ENCODE measurements around the gene TMEM255B.
"Not testable (repeated sequence)": the region's sequence is repeated elsewhere in the genome, so short reads cannot be mapped to it uniquely, and the experiment has no call there.

TMEM255B gene

DNA sequence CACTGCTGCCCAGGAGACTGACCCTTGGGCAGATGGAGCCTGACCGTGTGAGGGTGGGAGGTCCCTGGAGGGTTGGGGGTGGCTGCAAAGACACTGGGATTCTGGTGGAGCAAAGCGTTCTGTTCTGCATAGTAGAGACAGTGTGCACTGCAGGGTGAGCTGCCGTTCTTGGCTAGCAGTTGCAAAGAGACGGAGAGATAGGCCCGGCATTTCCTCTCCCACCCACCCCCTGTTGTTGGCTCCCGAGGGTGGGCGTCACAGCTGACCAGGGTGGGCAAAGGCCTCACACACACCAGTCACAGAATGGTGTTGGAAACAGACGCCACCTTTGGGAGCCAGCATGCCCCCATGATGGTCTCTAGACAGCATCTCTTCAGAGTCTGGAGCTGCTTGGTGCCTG is 11.4 kb downstream of the TMEM255B start:
- DNase-seq = no peak

DNA sequence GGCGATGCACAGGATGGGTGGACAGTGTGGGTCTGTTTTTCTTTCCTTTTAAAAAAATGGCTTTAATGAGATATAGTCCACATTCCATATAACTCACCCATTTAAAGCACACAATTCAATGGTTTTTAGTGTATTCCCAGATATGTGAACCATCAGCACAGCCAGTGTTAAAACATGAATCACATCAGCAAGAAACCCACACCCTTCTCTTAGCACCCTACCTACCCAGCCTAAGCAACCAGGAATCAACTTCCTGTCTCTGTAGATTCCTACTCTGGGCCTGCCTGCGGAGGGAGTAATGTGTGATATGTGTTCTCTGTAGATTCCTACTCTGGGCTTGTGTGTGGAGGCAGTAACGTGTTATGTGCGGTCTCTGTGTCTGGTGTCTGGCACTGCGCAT is 11.9 kb downstream of the TMEM255B start:
- DNase-seq = no peak

DNA sequence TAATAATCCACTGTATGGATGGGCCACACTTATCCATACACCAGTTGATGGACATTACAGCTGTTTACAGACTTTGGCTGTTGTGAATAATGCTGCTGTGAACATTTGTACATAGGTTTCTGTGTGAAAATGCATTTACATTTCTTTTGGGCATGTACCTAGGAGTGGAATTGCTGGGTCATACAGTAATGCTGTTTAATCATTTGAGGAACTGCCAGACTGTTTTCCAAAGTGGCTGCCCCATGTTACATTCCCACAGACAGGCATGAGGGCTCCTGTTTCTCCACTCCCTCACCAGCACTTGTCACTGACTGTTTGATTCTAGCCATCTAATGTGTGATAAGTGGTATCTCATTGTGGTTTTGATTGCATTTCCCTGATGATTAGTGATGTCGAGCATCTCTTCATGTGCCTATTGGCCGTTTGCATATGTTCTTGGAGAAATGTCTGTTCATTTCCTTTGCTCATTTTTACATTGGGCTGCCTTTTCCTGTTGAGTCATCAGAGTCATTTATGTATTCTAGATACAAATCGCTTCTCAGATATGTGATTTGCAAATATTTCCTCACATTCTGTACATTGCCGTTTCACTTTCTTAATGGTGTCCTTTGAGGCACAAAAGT is 12.8 kb downstream of the TMEM255B start:
- DNase-seq = no peak

DNA sequence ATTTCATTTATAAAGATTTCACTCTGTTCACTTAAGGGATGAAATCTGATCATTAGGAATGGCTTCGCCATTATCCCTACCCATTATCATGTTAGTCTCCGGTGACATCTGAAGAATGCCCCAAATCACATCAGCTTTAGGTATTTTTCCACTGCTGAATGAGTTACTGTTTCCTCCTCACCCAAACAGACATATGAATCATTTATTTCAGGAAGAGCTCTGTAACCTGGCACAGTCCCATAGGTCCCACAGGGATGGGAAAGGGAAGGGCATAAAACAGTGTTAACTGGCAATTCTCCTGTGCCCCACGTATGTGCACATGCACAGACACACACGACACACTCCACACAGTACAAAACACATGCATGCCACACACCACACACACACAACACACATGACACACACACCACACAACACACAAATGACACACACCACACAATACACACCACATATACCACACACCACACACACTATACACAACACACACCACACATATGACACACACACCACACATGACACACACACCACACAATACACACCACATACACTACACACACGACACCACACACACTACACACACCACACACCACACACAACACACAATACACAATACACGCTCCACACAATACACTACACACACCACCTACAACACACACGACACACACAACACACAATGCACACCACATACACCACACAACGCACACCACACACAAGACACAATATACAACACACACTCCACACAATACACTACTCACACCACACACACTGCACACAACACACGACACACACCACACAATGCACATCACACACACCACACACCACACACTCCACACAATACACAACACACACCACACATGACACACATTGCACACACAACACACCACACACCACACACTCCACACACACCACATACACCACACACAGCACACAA is 15.4 kb downstream of the TMEM255B start:
- DNase-seq = no peak

GRCh38 chr13:113775451-113776145 is 16.6 kb downstream of the TMEM255B start:
- no peak for DNase-seq

DNA sequence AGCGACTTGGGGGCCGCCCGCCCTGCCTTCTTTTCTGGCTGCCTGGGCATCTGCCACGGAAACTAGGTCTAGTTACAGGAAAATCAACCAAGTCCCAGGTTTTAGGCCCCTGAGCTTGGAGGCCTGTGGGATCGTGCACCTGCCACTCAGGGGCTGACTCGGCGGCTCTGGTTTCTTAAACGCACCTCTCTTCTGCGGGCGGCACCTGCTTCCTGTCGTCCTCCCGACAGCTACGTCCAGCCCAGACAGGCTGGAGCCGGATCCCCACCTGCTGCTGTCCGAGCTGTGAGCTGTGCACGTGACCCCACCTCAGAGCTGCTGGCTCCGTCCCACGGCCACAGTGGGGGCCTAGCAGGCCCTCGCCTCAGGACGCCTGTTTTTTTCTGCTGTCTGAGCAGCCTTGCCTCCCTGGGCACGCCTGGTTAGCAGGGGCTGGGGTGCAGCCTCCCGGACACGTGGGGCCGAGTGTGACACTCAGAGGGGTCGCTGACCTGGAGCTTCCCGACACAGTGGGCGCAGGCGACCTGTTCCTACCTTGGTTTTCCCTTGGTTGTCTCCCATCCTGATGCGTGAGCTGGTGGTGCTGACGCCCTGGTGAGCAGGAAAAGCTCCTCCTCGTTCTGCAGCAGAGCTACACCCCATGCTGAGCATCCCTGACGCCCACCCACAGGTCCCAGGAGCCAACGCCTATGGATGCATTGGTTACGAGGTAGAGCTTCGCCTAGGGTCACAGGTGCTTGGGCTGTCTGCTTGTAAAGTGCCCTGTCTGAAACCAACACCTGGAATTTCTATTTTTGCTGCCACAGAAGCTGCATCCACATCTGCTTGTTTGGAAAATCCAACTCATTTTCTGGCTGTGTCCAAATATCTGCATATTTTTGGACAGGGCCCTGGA is 17.5 kb downstream of the TMEM255B start:
- no peak for DNase-seq

DNA sequence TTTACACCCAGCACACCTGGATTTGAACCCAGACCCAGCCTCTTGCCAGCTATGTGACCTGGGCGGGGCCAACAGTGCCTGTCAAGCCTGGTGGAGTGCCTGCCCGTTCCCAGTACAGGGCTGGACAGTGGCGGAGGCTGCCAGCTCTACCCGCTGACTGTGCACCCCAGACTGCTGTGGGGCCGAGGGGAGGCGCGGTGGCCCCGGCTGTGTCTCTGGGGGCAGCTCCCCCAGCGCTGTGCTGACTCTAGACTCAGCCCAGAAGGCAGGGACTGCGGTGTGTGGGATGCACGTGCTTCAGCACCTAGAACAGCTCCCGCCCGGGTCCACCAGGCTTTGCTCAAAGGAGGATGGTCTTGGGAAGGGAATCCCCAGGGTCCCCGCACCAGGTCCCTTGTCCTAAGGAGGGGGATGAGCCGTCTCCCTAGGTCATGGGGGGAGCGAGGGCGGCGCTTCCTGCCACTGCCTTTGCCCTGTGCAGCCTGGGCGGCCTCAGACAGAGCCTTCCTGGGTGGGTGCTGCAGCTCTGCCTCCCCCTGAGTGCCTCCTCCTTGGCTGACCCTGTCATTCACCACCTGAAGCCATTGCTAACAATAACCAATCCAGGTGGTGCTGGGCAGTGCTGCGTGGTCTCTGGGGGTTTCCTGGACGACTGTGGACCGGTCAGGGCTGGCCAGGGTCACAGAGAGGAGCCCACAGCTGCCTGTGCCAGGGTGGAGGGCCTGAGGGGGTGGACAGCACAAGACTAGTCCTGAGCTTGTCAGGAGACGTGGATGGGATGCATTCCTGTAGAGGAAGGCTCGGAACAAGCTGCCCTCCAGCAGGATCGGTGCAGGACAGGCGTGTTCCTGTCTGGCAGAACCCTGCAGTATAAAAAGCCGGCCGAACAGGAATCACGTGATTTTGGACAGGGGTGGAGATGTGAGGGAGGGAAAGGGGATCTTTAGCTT is 18.6 kb downstream of the TMEM255B start:
- no peak for DNase-seq

- no peak for DNase-seq
Measured at GRCh38 chr13:113781571-113781970, 22.5 kb downstream of the TMEM255B start.

- no peak for DNase-seq
Measured at GRCh38 chr13:113782472-113782871, 23.4 kb downstream of the TMEM255B start.

GRCh38 chr13:113783200-113783881 is 24.3 kb downstream of the TMEM255B start:
- no peak for DNase-seq

DNA sequence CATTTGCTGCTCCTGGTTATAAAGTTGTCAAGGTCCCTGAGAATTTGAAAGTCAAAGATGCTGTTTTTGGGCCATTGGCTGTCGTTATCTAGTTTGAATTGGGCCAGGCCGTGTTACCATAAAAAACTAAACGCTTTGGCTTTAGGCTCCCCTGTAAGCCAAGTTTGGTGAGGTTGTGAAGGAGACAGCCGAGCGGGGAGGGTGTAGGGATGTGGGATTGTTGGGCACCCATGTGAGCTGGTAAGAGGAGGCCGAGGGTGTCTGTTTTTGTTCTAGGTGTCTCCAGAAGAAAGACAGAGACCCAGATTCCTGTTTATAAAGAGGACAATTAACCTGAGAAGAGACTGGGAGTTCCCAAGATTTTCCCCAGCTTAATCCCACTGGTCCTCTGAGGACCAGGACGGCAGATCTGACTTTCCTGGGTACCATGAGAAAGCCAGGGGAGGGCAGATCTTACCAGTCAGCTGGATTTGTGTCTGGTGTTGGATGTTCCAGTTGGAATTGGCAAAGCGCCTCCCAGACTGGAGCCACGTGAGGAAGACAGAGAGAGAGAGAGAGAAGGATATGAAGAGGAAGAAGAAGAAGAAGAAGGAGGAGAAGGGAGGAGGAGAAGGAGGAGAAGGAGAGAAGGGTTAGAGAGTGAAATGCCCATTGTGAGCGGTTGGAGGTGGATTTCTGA is 25.1 kb downstream of the TMEM255B start:
- no peak for DNase-seq

- DNase-seq = no peak
Measured at GRCh38 chr13:113784645-113785024, 25.6 kb downstream of the TMEM255B start.

DNA sequence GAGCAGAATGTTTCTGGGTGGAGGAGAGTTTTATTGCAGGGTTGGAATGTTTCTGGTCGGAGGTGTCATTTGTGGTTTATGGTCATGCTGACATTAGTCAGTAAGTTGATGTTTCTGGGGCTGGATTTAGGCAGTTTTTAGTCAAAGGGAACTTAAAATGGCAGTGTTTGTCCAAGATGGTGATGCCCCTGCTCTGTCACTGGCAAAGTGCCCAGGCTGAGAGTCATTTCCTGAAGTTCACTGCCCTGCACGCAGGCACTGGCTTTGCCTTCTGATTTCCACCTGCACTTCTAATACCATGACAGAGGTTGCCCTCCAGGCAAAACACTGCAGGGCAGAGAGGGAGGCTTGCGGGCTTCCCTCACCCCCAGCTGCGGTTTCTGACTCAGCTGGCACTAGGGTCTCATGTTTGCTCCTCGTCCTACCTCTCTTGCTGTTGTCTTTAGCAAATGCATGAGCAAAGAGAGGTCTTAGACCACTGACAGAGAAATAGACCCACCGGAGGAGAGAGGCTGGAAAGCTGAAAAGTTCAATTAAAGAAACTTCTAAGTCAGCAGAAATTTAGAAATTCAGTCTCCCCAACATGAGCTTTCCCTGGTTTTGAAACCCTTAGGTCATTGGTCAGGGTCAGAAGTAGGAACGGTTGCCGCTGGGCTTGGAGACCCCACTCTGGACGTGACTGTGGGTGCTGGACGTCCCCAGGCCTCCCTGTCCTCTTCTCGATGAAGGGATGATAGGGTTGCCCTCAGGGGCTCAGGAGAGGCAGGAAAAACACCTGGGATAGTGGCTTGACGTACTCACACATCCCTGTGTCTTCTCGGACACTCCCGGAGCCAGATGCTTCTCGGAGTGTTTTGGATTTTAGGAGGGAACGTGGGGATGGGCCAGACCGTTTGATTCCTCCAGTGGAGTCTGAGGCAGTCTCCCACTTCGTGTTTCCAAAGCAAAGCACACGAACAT is 26.3 kb downstream of the TMEM255B start:
- no peak for DNase-seq

GRCh38 chr13:113786262-113786841 is 27.3 kb downstream of the TMEM255B start:
- DNase-seq = no peak

DNA sequence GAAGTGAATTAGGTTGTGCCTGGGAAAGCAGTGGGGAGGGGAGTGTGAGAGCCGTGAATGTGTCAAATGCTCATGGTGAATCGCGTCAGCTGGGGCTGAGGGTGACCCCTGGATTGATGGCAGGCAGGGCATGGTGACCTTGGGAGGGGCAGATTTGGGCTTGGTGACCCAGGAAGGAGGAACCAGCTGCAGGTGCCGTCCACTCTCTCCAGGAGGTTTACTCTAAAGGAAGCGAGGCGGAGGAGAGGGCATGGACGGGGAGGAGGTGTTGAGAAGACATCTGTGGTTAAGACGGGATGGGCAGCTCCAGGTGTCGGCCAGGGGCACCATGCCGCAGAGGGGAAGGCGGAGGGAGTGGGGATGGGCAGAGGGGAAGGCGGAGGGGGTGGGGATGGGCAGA is 28.7 kb downstream of the TMEM255B start:
- DNase-seq = no peak

GRCh38 chr13:113788413-113789135 is 29.5 kb downstream of the TMEM255B start:
- no peak for DNase-seq

DNA sequence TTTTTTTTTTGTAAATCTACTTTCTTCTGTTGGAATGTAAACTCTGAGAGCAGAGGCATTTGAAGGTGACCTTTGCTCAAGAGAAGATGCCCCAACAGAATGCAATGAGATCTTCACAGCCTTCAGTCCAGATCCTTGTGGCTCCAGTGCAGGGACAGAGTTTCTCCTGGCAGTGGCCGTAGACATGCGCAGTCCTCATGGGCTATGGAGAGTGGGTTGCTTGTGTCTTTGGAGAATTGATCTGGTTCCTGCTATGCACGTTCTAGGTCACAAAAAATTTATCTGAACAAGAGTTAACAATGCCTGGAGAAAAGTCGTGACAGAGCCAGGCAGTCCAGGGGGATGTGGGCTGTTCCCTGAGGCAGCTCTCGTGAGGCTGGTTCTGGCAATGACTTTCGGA is 30.1 kb downstream of the TMEM255B start:
- no peak for DNase-seq

GRCh38 chr13:113789931-113790330 is 30.9 kb downstream of the TMEM255B start:
- not testable (repeated sequence) for DNase-seq
